SK-N-SH (cell line): ENCODE data around the gene NPAT. TPM values are rescaled to one million over a fixed set of nuclear protein-coding genes. Genes with fewer than 3 reads are reported as not detected.

Source experiments
- CTCF ChIA-PET: fragments of 300-600, 350-600 bp; formaldehyde crosslinking; extraction: SDS; loops from one replicate; lab custom pipeline; 2021; lab: Yijun Ruan, JAX
- POLR2A ChIA-PET: fragments of 350-600 bp; sonication (Branson Sonifier 250); formaldehyde crosslinking; extraction: SDS; loops from one replicate; lab custom pipeline; 2020; ENCODE audit warnings: antibody characterized with exemption, inconsistent platforms; lab: Yijun Ruan, JAX
- DNase-seq: peaks from one replicate; pipeline ENCODE4 v3.0.0; 2012
- H2AFZ ChIP-seq: fragments of 200-600 bp; sonication (generic); 2 replicates; pipeline ENCODE4 v1.8.1; 2016; ENCODE audit warnings: antibody characterized with exemption, mild to moderate bottlenecking, low read depth
- H3F3A ChIP-seq: fragments of 200-600 bp; sonication (generic); replicated peaks from 2 replicates; pipeline ENCODE3; 2016; ENCODE audit warnings: antibody characterized with exemption, mild to moderate bottlenecking; ENCODE audit not compliant: insufficient read depth
- H3K27ac ChIP-seq, 2 experiments: fragments of 200-500 bp in 1 of 2; fragments of 200-600 bp in 1 of 2; sonication (Bioruptor generic) in 1 of 2; sonication (generic), shearing (Covaris generic) in 1 of 2; 2 replicates each; pipeline versions ENCODE4 v1.5.1 to v1.6.1; 2014 to 2016; ENCODE audit warnings: low read depth in 2 of 2, inconsistent platforms in 1 of 2, low read length in 1 of 2, mild to moderate bottlenecking in 1 of 2, mixed read lengths in 1 of 2
- H3K27me3 ChIP-seq: fragments of 200-600 bp; sonication (generic), shearing (Covaris generic); 2 replicates; pipeline ENCODE4 v1.6.1; 2016; ENCODE audit warnings: mixed run types; ENCODE audit not compliant: insufficient read depth
- H3K36me3 ChIP-seq, 2 experiments: fragments of 200-500 bp in 1 of 2; fragments of 200-600 bp in 1 of 2; sonication (Bioruptor generic) in 1 of 2; sonication (generic) in 1 of 2; replicated peaks in 1 of 2; 2 replicates each; pipeline versions ENCODE3 to v1.5.1; 2014 to 2016; ENCODE audit warnings: low read length in 1 of 2, mild to moderate bottlenecking in 1 of 2; ENCODE audit not compliant: insufficient read depth in 2 of 2, control insufficient read depth in 1 of 2
- H3K4me1 ChIP-seq, 2 experiments: fragments of 200-500 bp in 1 of 2; fragments of 200-600 bp in 1 of 2; sonication (Bioruptor generic) in 1 of 2; sonication (generic), shearing (Covaris generic) in 1 of 2; 2 replicates each; pipeline versions ENCODE4 v1.5.1 to v1.6.1; 2014 to 2016; ENCODE audit warnings: low read depth in 1 of 2, low read length in 1 of 2, mixed run types in 1 of 2; ENCODE audit not compliant: insufficient read depth in 2 of 2, control insufficient read depth in 1 of 2
- H3K4me2 ChIP-seq: fragments of 200-600 bp; sonication (generic), shearing (Covaris generic); 2 replicates; pipeline ENCODE4 v1.6.1; 2017; ENCODE audit warnings: mixed run types
- H3K4me3 ChIP-seq, 2 experiments: fragments of 200-500 bp in 1 of 2; fragments of 200-600 bp in 1 of 2; sonication (Bioruptor generic) in 1 of 2; sonication (generic), shearing (Covaris generic) in 1 of 2; 2 replicates each; pipeline versions ENCODE4 v1.5.1 to v1.8.1; 2014 to 2016; ENCODE audit warnings: low read depth in 2 of 2, inconsistent platforms in 1 of 2, low read length in 1 of 2, mild to moderate bottlenecking in 1 of 2, mixed read lengths in 1 of 2, moderate library complexity in 1 of 2
- H3K79me2 ChIP-seq: fragments of 200-600 bp; sonication (generic); 2 replicates; pipeline ENCODE4 v1.8.1; 2017; ENCODE audit warnings: mild to moderate bottlenecking; ENCODE audit not compliant: insufficient read depth
- H3K9ac ChIP-seq: fragments of 200-600 bp; sonication (generic); 2 replicates; pipeline ENCODE4 v1.6.1; 2017; ENCODE audit warnings: mixed run types
- H3K9me2 ChIP-seq: fragments of 200-600 bp; sonication (generic); 2 replicates; pipeline ENCODE4 v1.6.1; 2017; ENCODE audit warnings: mixed run types
- H3K9me3 ChIP-seq: fragments of 200-600 bp; sonication (generic); 2 replicates; pipeline ENCODE4 v1.6.1; 2017; ENCODE audit warnings: mixed run types, mild to moderate bottlenecking, moderate library complexity
- H4K20me1 ChIP-seq: fragments of 200-600 bp; sonication (generic); 2 replicates; pipeline ENCODE4 v1.6.1; 2017; ENCODE audit warnings: mild to moderate bottlenecking, mixed run types; ENCODE audit not compliant: insufficient read depth
- CHD2 ChIP-seq: fragments of 150-350 bp; IDR thresholded peaks from 2 replicates; pipeline ENCODE4 v1.6.1; 2018; ENCODE audit warnings: low read length; ENCODE audit not compliant: partially characterized antibody
- ELF1 ChIP-seq: IDR thresholded peaks from 2 replicates; pipeline ENCODE4 v1.4.0; 2012
- EP300 ChIP-seq, 2 experiments: IDR thresholded peaks; 2 replicates each; pipeline versions ENCODE4 v1.4.0 to v1.6.1; 2012; ENCODE audit warnings: borderline replicate concordance in 1 of 2, low read depth in 1 of 2, low read length in 1 of 2
- EZH2phosphoT487 ChIP-seq: fragments of 200-600 bp; sonication (generic); IDR thresholded peaks from 2 replicates; pipeline ENCODE4 v1.6.1; 2017; ENCODE audit warnings: low read depth, mixed run types, mild to moderate bottlenecking, antibody characterized with exemption, moderate library complexity, borderline replicate concordance
- FOXM1 ChIP-seq: IDR thresholded peaks from 2 replicates; pipeline ENCODE4 v1.4.0; 2012; ENCODE audit warnings: low read depth, mild to moderate bottlenecking
- IRF3 ChIP-seq: fragments of 150-350 bp; IDR thresholded peaks from 2 replicates; pipeline ENCODE4 v1.6.1; 2016; ENCODE audit warnings: mild to moderate bottlenecking, low read depth, low read length
- JUND ChIP-seq: IDR thresholded peaks from 2 replicates; pipeline ENCODE4 v1.4.0; 2012
- MEF2A ChIP-seq: IDR thresholded peaks from 2 replicates; pipeline ENCODE4 v1.4.0; 2012; ENCODE audit warnings: low read depth, borderline replicate concordance
- NFIC ChIP-seq: IDR thresholded peaks from 2 replicates; pipeline ENCODE4 v1.4.0; 2012; ENCODE audit warnings: borderline replicate concordance
- NRF1 ChIP-seq: IDR thresholded peaks from 2 replicates; pipeline ENCODE4 v1.6.1; 2012; ENCODE audit warnings: low read depth, mild to moderate bottlenecking, low read length
- PBX3 ChIP-seq: IDR thresholded peaks from 2 replicates; pipeline ENCODE4; 2012
- POLR2AphosphoS5 ChIP-seq: IDR thresholded peaks from 2 replicates; pipeline ENCODE4 v1.6.1; 2012; ENCODE audit warnings: low read depth, low read length
- RCOR1 ChIP-seq: fragments of 150-350 bp; IDR thresholded peaks from 2 replicates; pipeline ENCODE4 v1.6.1; 2017; ENCODE audit warnings: antibody characterized with exemption, low read length
- REST ChIP-seq: IDR thresholded peaks from 2 replicates; pipeline ENCODE4 v1.6.1; 2012; ENCODE audit warnings: mild to moderate bottlenecking, low read depth, low read length, moderate library complexity
- RFX5 ChIP-seq: IDR thresholded peaks from 2 replicates; pipeline ENCODE4 v1.6.1; 2012; ENCODE audit warnings: mild to moderate bottlenecking, improper control_type of control experiment, low read length
- SIN3A ChIP-seq: IDR thresholded peaks from 2 replicates; pipeline ENCODE4 v1.6.1; 2012; ENCODE audit warnings: low read depth, mild to moderate bottlenecking, low read length, moderate library complexity, borderline replicate concordance
- TEAD4 ChIP-seq: IDR thresholded peaks from 2 replicates; pipeline ENCODE4 v1.4.0; 2012; ENCODE audit warnings: mild to moderate bottlenecking, borderline replicate concordance; ENCODE audit not compliant: insufficient read depth
- YY1 ChIP-seq: IDR thresholded peaks from 2 replicates; pipeline ENCODE4 v1.4.0; 2012; ENCODE audit warnings: low read depth, mild to moderate bottlenecking
- ZBTB33 ChIP-seq: IDR thresholded peaks from 2 replicates; pipeline ENCODE4 v1.4.0; 2012; ENCODE audit warnings: low read depth, borderline replicate concordance
- polyA plus RNA-seq, 3 experiments: library from polyadenylated mRNA; depleted of rRNA; stranded (reverse); fragments of >200 nt; gene quantifications; 2 replicates each; pipeline ENCODE4 v1.2.3, GENCODE V29; 2012

The NPAT gene
- polyA plus RNA-seq, 1 of the 3 experiments (the other 2 are of a cell fraction): 2.1 TPM

- Histone ChIP-seq H3K27ac (no peak overlapping the region), H4K20me1 (no peaks in the 10 kb centered on the region), H3K79me2 (no peaks in the 10 kb centered on the region), H3K9me2 (no peaks in the 10 kb centered on the region), H3K4me1 (no peaks in the 10 kb centered on the region), H3K9ac (no peak overlapping the region), H3K4me2 (no peak overlapping the region), H3K27me3 (no peaks in the 10 kb centered on the region), H3F3A (no peaks in the 10 kb centered on the region), H3K9me3 (no peaks in the 10 kb centered on the region), H3K4me3 (no peak overlapping the region), H3K36me3 (peaks cover 48 to 52% of the 10 kb centered on the region in 2 experiments), H2AFZ (no peak overlapping the region)
- TF ChIP-seq SIN3A (no peak), TEAD4 (no peak), NRF1 (no peak), ELF1 (no peak), ZBTB33 (no peak), REST (no peak), MEF2A (no peak), PBX3 (no peak), JUND (no peak), CHD2 (no peak), IRF3 (no peak), EZH2phosphoT487 (no peak), FOXM1 (no peak), NFIC (no peak), EP300 (IDR thresholded peaks at IDR 0.05; ENCODE audit: borderline replicate concordance in 1 of 2, low read depth in 1 of 2, low read length in 1 of 2) (no peak), POLR2AphosphoS5 (no peak), RCOR1 (no peak), YY1 (no peak), RFX5 (no peak)
- ChIA-PET POLR2A (no interaction called here), CTCF (interaction anchor here (1.0 to 1.4 kb wide), 2 partner anchors 14 to 16 kb away, joined by 4 read pairs; partner anchors contain the start of genes ATM and NPAT)
- no peak for DNase-seq
These were observed 16.6 kb upstream of the NPAT start for GRCh38 chr11:108239076-108239475.
